NCI-H2171 (cell line): ENCODE measurements around the gene SLC38A5.
A peak's percentile ranks its signal among the peaks of the same experiment; 100 is the strongest.
"Not testable (repeated sequence)": the region's sequence is repeated elsewhere in the genome, so short reads cannot be mapped to it uniquely, and the experiment has no call there.

ENCODE experiments used
- DNase-seq: peaks from one replicate; lab custom pipeline; 2025; lab: John Stamatoyannopoulos, UW

The SLC38A5 gene

GRCh38 chrX:48470110-48470832, at the start of gene SLC38A5:
Gene SLC38A5, minus strand, starts transcription at chrX:48470260. Its CDS starts 2,336 bp downstream, at chrX:48467924.
- no peak for DNase-seq

- not testable (repeated sequence) for DNase-seq
These were observed 49.4 kb upstream of the SLC38A5 start for GRCh38 chrX:48519481-48519880.

- no peak for DNase-seq
These were observed 46.9 kb upstream of the SLC38A5 start for GRCh38 chrX:48516987-48517386.

GRCh38 chrX:48516285-48516684, 46.2 kb upstream of the SLC38A5 start:
- DNase-seq = no peak

GRCh38 chrX:48515842-48516241, 45.8 kb upstream of the SLC38A5 start:
- DNase-seq = no peak

GRCh38 chrX:48514868-48515460, 44.9 kb upstream of the SLC38A5 start:
- no peak for DNase-seq

- DNase-seq = no peak
These were observed 44.2 kb upstream of the SLC38A5 start for GRCh38 chrX:48514126-48514806.

- no peak for DNase-seq
These were observed 43.6 kb upstream of the SLC38A5 start for GRCh38 chrX:48513670-48514069.

- DNase-seq = no peak
These were observed 42.4 kb upstream of the SLC38A5 start for GRCh38 chrX:48512371-48512935.

- DNase-seq = no peak
These were observed 41.5 kb upstream of the SLC38A5 start for GRCh38 chrX:48511560-48511959.

- DNase-seq = no peak
These were observed 39.6 kb upstream of the SLC38A5 start for GRCh38 chrX:48509619-48510018.

- DNase-seq = no peak
These were observed 39.2 kb upstream of the SLC38A5 start for GRCh38 chrX:48509245-48509590.

GRCh38 chrX:48508400-48509244, 38.6 kb upstream of the SLC38A5 start, which contains the start of gene PORCN:
Gene PORCN, plus strand, starts transcription at chrX:48508992. Its CDS starts 829 bp downstream, at chrX:48509821.
- peak; percentile 53 for DNase-seq

- DNase-seq = no peak
These were observed 37.2 kb upstream of the SLC38A5 start for GRCh38 chrX:48507246-48507645.

- DNase-seq = no peak
These were observed 35.4 kb upstream of the SLC38A5 start for GRCh38 chrX:48505481-48505880.

- DNase-seq = no peak
These were observed 34.2 kb upstream of the SLC38A5 start for GRCh38 chrX:48504261-48504660.

GRCh38 chrX:48498374-48498809, 28.3 kb upstream of the SLC38A5 start:
- DNase-seq = no peak

GRCh38 chrX:48497871-48498270, 27.8 kb upstream of the SLC38A5 start:
- DNase-seq = no peak

- DNase-seq = no peak
These were observed 26.6 kb upstream of the SLC38A5 start for GRCh38 chrX:48496660-48497059.

GRCh38 chrX:48493890-48494364, 23.9 kb upstream of the SLC38A5 start:
- no peak for DNase-seq

- no peak for DNase-seq
These were observed 22.3 kb upstream of the SLC38A5 start for GRCh38 chrX:48492293-48492910.
